HepG2 (cell line): ENCODE results near the gene NSF. TPM values are rescaled to one million over a fixed set of nuclear protein-coding genes. Genes with fewer than 3 reads are reported as not detected.

Experiments
- FOSL1 ChIP-seq: sonication (generic); formaldehyde crosslinking; IDR thresholded peaks from 2 replicates; pipeline ENCODE4 v1.9.0; 2021; ENCODE audit warnings: missing genetic modification reagents, borderline replicate concordance
- SOX6 ChIP-seq, 2 experiments: fragments of 450-650 bp in 1 of 2; sonication (generic) in 1 of 2; formaldehyde crosslinking in 1 of 2; IDR thresholded peaks; 2 replicates each; pipeline versions ENCODE4 v1.4.0 to v1.6.1; 2017 to 2020; ENCODE audit warnings: antibody characterized with exemption in 1 of 2, mild to moderate bottlenecking in 1 of 2, missing genetic modification reagents in 1 of 2
- ZNF264 ChIP-seq: sonication (generic); formaldehyde crosslinking; IDR thresholded peaks from 2 replicates; pipeline ENCODE4 v1.4.0; 2020; ENCODE audit warnings: missing genetic modification reagents
- ZNF333 ChIP-seq: sonication (generic); formaldehyde crosslinking; IDR thresholded peaks from 2 replicates; pipeline ENCODE4 v1.4.0; 2020; ENCODE audit warnings: mild to moderate bottlenecking, missing genetic modification reagents, borderline replicate concordance
- ZNF75D ChIP-seq: sonication (generic); formaldehyde crosslinking; IDR thresholded peaks from 2 replicates; pipeline ENCODE4 v1.8.1; 2023; ENCODE audit warnings: missing genetic modification reagents, mild to moderate bottlenecking, borderline replicate concordance
- polyA plus RNA-seq, 8 experiments: library from polyadenylated mRNA; depleted of rRNA in 3 of 8; stranded (reverse) in 7 of 8; unstranded in 1 of 8; fragments of >200 nt; fragmentation: Illumina TruSeq in 4 of 8; extraction: Trizol in 4 of 8; gene quantifications; 2 replicates each; pipeline versions ENCODE4 v1.2.1 to v1.2.3, GENCODE V29; 2011 to 2016; ENCODE audit warnings: low read depth in 4 of 8, missing spikeins in 1 of 8, mixed read lengths in 1 of 8; ENCODE audit not compliant: insufficient read depth in 1 of 8
- total RNA-seq, 5 experiments: library from RNA; depleted of rRNA; stranded (reverse); fragments of >200 nt; fragmentation: Illumina TruSeq; extraction: Trizol; gene quantifications; 2 replicates each; pipeline ENCODE4 v1.2.3, GENCODE V29; 2016; ENCODE audit warnings: low read depth in 1 of 5
- TF ChIP-seq, protein P1 (sequence below): sonication (generic); formaldehyde crosslinking; IDR thresholded peaks from one replicate; pipeline ENCODE4 v1.5.1; 2020; ENCODE audit warnings: mild to moderate bottlenecking, missing genetic modification reagents; ENCODE audit errors: not compliant biosample characterization
- TF ChIP-seq, protein P2 (sequence below), 2 experiments: fragments of 450-650 bp in 1 of 2; sonication (generic) in 1 of 2; formaldehyde crosslinking in 1 of 2; IDR thresholded peaks; 2 replicates each; pipeline versions ENCODE4 v1.6.1 to v1.8.0; 2016 to 2022; ENCODE audit warnings: antibody characterized with exemption in 1 of 2, mild to moderate bottlenecking in 1 of 2, missing genetic modification reagents in 1 of 2
- TF ChIP-seq, protein P3 (sequence below): sonication (generic); formaldehyde crosslinking; IDR thresholded peaks from 2 replicates; pipeline ENCODE4 v1.4.0; 2020; ENCODE audit warnings: mild to moderate bottlenecking, missing genetic modification reagents
- TF ChIP-seq, protein P4 (sequence below): sonication (generic); formaldehyde crosslinking; IDR thresholded peaks from 2 replicates; pipeline ENCODE4 v1.5.0; 2020; ENCODE audit warnings: missing genetic modification reagents

NSF gene
- total and polyA plus RNA-seq, 2 of the 13 experiments (the other 11 are each of a cell fraction or from before 2014, with no cell fraction given), result 21.9 to 37.8 TPM

DNA sequence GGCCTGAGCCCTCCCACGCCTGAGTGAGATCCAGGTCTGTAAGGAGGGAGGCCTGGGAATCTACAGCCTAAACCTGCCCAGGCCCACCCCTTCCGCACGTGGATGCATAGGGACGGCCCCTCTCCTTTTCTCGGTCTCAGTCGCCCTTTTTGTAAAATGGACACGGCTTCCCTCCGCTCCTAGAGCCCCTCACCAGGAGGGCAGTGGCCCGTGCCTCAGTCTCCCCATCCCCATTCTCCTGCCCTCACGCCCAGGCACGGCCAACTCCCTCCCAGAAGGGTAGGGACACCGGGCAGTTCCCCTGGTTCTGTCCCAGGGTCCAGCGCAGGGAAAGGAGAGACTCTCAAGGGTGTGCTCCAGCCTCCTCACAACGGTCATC is 180.0 kb downstream of the NSF start (continued):
- TF ChIP-seq, protein P1, sequence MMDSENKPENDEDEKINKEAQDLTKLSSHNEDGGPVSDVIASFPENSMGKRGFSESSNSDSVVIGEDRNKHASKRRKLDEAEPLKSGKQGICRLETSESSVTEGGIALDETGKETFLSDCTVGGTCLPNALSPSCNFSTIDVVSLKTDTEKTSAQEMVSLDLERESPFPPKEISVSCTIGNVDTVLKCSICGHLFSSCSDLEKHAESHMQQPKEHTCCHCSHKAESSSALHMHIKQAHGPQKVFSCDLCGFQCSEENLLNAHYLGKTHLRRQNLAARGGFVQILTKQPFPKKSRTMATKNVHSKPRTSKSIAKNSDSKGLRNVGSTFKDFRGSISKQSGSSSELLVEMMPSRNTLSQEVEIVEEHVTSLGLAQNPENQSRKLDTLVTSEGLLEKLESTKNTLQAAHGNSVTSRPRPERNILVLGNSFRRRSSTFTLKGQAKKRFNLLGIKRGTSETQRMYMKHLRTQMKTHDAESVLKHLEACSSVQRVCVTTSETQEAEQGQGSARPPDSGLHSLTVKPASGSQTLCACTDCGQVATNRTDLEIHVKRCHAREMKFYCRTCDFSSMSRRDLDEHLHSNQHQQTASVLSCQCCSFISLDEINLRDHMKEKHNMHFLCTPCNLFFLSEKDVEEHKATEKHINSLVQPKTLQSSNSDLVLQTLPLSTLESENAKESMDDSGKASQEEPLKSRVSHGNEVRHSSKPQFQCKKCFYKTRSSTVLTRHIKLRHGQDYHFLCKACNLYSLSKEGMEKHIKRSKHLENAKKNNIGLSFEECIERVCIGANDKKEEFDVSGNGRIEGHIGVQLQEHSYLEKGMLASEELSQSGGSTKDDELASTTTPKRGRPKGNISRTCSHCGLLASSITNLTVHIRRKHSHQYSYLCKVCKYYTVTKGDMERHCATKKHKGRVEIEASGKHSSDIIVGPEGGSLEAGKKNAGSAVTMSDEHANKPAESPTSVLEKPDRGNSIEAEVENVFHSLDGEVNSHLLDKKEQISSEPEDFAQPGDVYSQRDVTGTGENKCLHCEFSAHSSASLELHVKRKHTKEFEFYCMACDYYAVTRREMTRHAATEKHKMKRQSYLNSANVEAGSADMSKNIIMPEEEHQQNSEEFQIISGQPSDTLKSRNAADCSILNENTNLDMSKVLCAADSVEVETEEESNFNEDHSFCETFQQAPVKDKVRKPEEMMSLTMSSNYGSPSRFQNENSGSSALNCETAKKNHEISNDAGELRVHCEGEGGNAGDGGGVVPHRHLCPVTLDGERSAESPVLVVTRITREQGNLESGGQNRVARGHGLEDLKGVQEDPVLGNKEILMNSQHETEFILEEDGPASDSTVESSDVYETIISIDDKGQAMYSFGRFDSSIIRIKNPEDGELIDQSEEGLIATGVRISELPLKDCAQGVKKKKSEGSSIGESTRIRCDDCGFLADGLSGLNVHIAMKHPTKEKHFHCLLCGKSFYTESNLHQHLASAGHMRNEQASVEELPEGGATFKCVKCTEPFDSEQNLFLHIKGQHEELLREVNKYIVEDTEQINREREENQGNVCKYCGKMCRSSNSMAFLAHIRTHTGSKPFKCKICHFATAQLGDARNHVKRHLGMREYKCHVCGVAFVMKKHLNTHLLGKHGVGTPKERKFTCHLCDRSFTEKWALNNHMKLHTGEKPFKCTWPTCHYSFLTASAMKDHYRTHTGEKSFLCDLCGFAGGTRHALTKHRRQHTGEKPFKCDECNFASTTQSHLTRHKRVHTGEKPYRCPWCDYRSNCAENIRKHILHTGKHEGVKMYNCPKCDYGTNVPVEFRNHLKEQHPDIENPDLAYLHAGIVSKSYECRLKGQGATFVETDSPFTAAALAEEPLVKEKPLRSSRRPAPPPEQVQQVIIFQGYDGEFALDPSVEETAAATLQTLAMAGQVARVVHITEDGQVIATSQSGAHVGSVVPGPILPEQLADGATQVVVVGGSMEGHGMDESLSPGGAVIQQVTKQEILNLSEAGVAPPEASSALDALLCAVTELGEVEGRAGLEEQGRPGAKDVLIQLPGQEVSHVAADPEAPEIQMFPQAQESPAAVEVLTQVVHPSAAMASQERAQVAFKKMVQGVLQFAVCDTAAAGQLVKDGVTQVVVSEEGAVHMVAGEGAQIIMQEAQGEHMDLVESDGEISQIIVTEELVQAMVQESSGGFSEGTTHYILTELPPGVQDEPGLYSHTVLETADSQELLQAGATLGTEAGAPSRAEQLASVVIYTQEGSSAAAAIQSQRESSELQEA (CRISPR knock-in tag), result no peak
- TF ChIP-seq ZNF333 (CRISPR knock-in tag) (no peak), FOSL1 (CRISPR knock-in tag) (no peak), ZNF75D (CRISPR knock-in tag) (no peak), ZNF264 (CRISPR knock-in tag) (0 out of 2 replicates have a peak, but pooled peaks have one; percentile 19), SOX6 (IDR thresholded peaks at IDR 0.05) (no peak), SOX6 (CRISPR knock-in tag; IDR thresholded peaks at IDR 0.05) (no peak)
- TF ChIP-seq, protein P2, sequence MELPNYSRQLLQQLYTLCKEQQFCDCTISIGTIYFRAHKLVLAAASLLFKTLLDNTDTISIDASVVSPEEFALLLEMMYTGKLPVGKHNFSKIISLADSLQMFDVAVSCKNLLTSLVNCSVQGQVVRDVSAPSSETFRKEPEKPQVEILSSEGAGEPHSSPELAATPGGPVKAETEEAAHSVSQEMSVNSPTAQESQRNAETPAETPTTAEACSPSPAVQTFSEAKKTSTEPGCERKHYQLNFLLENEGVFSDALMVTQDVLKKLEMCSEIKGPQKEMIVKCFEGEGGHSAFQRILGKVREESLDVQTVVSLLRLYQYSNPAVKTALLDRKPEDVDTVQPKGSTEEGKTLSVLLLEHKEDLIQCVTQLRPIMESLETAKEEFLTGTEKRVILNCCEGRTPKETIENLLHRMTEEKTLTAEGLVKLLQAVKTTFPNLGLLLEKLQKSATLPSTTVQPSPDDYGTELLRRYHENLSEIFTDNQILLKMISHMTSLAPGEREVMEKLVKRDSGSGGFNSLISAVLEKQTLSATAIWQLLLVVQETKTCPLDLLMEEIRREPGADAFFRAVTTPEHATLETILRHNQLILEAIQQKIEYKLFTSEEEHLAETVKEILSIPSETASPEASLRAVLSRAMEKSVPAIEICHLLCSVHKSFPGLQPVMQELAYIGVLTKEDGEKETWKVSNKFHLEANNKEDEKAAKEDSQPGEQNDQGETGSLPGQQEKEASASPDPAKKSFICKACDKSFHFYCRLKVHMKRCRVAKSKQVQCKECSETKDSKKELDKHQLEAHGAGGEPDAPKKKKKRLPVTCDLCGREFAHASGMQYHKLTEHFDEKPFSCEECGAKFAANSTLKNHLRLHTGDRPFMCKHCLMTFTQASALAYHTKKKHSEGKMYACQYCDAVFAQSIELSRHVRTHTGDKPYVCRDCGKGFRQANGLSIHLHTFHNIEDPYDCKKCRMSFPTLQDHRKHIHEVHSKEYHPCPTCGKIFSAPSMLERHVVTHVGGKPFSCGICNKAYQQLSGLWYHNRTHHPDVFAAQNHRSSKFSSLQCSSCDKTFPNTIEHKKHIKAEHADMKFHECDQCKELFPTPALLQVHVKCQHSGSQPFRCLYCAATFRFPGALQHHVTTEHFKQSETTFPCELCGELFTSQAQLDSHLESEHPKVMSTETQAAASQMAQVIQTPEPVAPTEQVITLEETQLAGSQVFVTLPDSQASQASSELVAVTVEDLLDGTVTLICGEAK (IDR thresholded peaks at IDR 0.05), result no peak
- TF ChIP-seq, protein P2 (CRISPR knock-in tag; IDR thresholded peaks at IDR 0.05), result no peak
- TF ChIP-seq, protein P3, sequence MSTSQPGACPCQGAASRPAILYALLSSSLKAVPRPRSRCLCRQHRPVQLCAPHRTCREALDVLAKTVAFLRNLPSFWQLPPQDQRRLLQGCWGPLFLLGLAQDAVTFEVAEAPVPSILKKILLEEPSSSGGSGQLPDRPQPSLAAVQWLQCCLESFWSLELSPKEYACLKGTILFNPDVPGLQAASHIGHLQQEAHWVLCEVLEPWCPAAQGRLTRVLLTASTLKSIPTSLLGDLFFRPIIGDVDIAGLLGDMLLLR (CRISPR knock-in tag), result no peak
- TF ChIP-seq, protein P4, sequence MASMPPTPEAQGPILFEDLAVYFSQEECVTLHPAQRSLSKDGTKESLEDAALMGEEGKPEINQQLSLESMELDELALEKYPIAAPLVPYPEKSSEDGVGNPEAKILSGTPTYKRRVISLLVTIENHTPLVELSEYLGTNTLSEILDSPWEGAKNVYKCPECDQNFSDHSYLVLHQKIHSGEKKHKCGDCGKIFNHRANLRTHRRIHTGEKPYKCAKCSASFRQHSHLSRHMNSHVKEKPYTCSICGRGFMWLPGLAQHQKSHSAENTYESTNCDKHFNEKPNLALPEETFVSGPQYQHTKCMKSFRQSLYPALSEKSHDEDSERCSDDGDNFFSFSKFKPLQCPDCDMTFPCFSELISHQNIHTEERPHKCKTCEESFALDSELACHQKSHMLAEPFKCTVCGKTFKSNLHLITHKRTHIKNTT (CRISPR knock-in tag), result no peak
